ENCODE measurements around the gene UST. TPM values are rescaled to one million over a fixed set of nuclear protein-coding genes. Genes with fewer than 3 reads are reported as not detected.

Gene UST
- total RNA-seq, 1 experiment from 2014 or later = 32.1 TPM

GRCh38 chr6:149001422-149001821, 254.6 kb downstream of the UST start (continued):
- TF ChIP-seq, protein P1, sequence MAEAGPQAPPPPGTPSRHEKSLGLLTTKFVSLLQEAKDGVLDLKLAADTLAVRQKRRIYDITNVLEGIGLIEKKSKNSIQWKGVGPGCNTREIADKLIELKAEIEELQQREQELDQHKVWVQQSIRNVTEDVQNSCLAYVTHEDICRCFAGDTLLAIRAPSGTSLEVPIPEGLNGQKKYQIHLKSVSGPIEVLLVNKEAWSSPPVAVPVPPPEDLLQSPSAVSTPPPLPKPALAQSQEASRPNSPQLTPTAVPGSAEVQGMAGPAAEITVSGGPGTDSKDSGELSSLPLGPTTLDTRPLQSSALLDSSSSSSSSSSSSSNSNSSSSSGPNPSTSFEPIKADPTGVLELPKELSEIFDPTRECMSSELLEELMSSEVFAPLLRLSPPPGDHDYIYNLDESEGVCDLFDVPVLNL (CRISPR knock-in tag; IDR thresholded peaks at IDR 0.05; ENCODE audit: borderline replicate concordance, low read depth) = no peak
- TF ChIP-seq CREB1 (CRISPR knock-in tag; IDR thresholded peaks at IDR 0.05) (no peak), NR1H2 (CRISPR knock-in tag; IDR thresholded peaks at IDR 0.05) (no peak), HMGA2 (CRISPR knock-in tag; IDR thresholded peaks at IDR 0.05) (no peak), GRHL2 (CRISPR knock-in tag; IDR thresholded peaks at IDR 0.05; ENCODE audit: insufficient replicate concordance, severe bottlenecking) (no peak)
- TF ChIP-seq, protein P2, sequence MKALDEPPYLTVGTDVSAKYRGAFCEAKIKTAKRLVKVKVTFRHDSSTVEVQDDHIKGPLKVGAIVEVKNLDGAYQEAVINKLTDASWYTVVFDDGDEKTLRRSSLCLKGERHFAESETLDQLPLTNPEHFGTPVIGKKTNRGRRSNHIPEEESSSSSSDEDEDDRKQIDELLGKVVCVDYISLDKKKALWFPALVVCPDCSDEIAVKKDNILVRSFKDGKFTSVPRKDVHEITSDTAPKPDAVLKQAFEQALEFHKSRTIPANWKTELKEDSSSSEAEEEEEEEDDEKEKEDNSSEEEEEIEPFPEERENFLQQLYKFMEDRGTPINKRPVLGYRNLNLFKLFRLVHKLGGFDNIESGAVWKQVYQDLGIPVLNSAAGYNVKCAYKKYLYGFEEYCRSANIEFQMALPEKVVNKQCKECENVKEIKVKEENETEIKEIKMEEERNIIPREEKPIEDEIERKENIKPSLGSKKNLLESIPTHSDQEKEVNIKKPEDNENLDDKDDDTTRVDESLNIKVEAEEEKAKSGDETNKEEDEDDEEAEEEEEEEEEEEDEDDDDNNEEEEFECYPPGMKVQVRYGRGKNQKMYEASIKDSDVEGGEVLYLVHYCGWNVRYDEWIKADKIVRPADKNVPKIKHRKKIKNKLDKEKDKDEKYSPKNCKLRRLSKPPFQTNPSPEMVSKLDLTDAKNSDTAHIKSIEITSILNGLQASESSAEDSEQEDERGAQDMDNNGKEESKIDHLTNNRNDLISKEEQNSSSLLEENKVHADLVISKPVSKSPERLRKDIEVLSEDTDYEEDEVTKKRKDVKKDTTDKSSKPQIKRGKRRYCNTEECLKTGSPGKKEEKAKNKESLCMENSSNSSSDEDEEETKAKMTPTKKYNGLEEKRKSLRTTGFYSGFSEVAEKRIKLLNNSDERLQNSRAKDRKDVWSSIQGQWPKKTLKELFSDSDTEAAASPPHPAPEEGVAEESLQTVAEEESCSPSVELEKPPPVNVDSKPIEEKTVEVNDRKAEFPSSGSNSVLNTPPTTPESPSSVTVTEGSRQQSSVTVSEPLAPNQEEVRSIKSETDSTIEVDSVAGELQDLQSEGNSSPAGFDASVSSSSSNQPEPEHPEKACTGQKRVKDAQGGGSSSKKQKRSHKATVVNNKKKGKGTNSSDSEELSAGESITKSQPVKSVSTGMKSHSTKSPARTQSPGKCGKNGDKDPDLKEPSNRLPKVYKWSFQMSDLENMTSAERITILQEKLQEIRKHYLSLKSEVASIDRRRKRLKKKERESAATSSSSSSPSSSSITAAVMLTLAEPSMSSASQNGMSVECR (CRISPR knock-in tag; IDR thresholded peaks at IDR 0.05; ENCODE audit: borderline replicate concordance) = no peak
- TF ChIP-seq, protein P3, sequence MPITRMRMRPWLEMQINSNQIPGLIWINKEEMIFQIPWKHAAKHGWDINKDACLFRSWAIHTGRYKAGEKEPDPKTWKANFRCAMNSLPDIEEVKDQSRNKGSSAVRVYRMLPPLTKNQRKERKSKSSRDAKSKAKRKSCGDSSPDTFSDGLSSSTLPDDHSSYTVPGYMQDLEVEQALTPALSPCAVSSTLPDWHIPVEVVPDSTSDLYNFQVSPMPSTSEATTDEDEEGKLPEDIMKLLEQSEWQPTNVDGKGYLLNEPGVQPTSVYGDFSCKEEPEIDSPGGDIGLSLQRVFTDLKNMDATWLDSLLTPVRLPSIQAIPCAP (CRISPR knock-in tag; IDR thresholded peaks at IDR 0.05) = no peak
- TF ChIP-seq, protein P4, sequence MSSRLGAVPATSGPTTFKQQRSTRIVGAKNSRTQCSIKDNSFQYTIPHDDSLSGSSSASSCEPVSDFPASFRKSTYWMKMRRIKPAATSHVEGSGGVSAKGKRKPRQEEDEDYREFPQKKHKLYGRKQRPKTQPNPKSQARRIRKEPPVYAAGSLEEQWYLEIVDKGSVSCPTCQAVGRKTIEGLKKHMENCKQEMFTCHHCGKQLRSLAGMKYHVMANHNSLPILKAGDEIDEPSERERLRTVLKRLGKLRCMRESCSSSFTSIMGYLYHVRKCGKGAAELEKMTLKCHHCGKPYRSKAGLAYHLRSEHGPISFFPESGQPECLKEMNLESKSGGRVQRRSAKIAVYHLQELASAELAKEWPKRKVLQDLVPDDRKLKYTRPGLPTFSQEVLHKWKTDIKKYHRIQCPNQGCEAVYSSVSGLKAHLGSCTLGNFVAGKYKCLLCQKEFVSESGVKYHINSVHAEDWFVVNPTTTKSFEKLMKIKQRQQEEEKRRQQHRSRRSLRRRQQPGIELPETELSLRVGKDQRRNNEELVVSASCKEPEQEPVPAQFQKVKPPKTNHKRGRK (CRISPR knock-in tag; IDR thresholded peaks at IDR 0.05; ENCODE audit: borderline replicate concordance) = no peak

DNA sequence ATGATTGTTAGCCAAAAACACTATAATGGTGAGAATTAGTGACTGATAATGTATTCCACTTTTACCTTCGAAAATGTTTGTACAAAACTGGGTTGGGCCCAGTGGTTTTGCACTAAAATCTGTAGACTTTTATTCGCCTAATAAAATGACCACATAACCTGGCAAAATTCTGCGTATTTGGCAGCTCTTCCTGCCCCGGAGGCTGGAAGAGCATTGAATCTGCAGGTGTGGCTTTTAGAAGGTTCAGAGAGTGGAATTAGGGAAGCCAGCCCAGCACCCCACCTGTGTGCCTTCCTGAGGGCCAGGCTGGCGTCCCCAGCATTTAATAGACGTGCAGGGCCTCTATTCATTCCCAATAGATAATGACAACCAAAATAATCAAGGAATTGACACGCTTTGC, 256.7 kb downstream of the UST start:
- peaks cover 10% of the 10 kb centered on the region for H3K4me1 Mint-ChIP-seq
- TF ChIP-seq, protein P5, sequence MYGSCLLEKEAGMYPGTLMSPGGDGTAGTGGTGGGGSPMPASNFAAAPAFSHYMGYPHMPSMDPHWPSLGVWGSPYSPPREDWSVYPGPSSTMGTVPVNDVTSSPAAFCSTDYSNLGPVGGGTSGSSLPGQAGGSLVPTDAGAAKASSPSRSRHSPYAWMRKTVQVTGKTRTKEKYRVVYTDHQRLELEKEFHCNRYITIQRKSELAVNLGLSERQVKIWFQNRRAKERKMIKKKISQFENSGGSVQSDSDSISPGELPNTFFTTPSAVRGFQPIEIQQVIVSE (CRISPR knock-in tag; IDR thresholded peaks at IDR 0.05; ENCODE audit: borderline replicate concordance) = no peak
- no peak for TF ChIP-seq NR3C1 (CRISPR knock-in tag; conservative IDR thresholded peaks at IDR 0.05; ENCODE audit: low read depth)
- TF ChIP-seq, protein P6, sequence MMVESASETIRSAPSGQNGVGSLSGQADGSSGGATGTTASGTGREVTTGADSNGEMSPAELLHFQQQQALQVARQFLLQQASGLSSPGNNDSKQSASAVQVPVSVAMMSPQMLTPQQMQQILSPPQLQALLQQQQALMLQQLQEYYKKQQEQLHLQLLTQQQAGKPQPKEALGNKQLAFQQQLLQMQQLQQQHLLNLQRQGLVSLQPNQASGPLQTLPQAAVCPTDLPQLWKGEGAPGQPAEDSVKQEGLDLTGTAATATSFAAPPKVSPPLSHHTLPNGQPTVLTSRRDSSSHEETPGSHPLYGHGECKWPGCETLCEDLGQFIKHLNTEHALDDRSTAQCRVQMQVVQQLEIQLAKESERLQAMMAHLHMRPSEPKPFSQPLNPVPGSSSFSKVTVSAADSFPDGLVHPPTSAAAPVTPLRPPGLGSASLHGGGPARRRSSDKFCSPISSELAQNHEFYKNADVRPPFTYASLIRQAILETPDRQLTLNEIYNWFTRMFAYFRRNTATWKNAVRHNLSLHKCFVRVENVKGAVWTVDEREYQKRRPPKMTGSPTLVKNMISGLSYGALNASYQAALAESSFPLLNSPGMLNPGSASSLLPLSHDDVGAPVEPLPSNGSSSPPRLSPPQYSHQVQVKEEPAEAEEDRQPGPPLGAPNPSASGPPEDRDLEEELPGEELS (CRISPR knock-in tag; IDR thresholded peaks at IDR 0.05) = no peak
- no peak for TF ChIP-seq ZNF396 (CRISPR knock-in tag; IDR thresholded peaks at IDR 0.05; ENCODE audit: borderline replicate concordance)
- no peak for TF ChIP-seq NFE2L1 (CRISPR knock-in tag; IDR thresholded peaks at IDR 0.05)
- TF ChIP-seq, protein P1 (CRISPR knock-in tag; IDR thresholded peaks at IDR 0.05; ENCODE audit: borderline replicate concordance, low read depth) = no peak
- no peak for TF ChIP-seq ETV6 (CRISPR knock-in tag; IDR thresholded peaks at IDR 0.05)
- peaks cover 44% of the 10 kb centered on the region for H3K9me3 Mint-ChIP-seq
- POLR2A ChIA-PET = no interaction called here
- ATAC-seq (no peak), DNase-seq (ENCODE audit: low spot score) (no peak)
- no peak overlapping the region for H3K27ac Mint-ChIP-seq
- no peak overlapping the region for H3K4me3 Mint-ChIP-seq
- peaks cover 68% of the 10 kb centered on the region for H3K36me3 Mint-ChIP-seq
- CTCF ChIA-PET = no interaction called here
- H3K27me3 Mint-ChIP-seq (ENCODE audit: low read depth) = no peaks in the 10 kb centered on the region

Measured in WTC11 (cell line).